ENCODE results near the gene TAF5. TPM values are rescaled to one million over a fixed set of nuclear protein-coding genes. Genes with fewer than 3 reads are reported as not detected.

The TAF5 gene
- 10 to 100 TPM in 1 of 2 donors, 1 to 10 TPM in 1; 8.4 to 10.1 TPM for total RNA-seq
- 9.9 TPM for polyA plus RNA-seq (2013, experiment 1 of 2)
- polyA plus RNA-seq (2013, experiment 2 of 2): 10.0 TPM
- long read RNA-seq, experiment 1, partial matches to known transcripts: 1 of 6 reads
- long read RNA-seq, experiment 1, other reads (novel, unspliced or antisense): 2 of 6 reads
- long read RNA-seq, experiment 2, transcript TAF5-201 (11 exons, 3,268 nt): major isoform, 26 of 33 reads
- long read RNA-seq, experiment 2, partial matches to known transcripts: 1 of 33 reads
- long read RNA-seq, experiment 2, other reads (novel, unspliced or antisense): 6 of 33 reads
- long read RNA-seq, experiment 3, transcript TAF5-201 (11 exons, 3,268 nt): major isoform, 12 of 18 reads
- long read RNA-seq, experiment 3, partial matches to known transcripts: 3 of 18 reads
- long read RNA-seq, experiment 3, other reads (novel, unspliced or antisense): 3 of 18 reads
- long read RNA-seq, experiment 4, partial matches to known transcripts: 1 of 1 reads
- long read RNA-seq, experiment 4, other reads (novel, unspliced or antisense): 0 of 1 reads

GRCh38 chr10:103367782-103368518 is at the start of gene TAF5:
TSS of gene TAF5 (plus strand) at chr10:103367976. CDS start at chr10:103367990, 14 bp downstream.
- H3K36me3 ChIP-seq (ENCODE audit: control insufficient read depth, insufficient read depth, low read length): no peaks in the 10 kb centered on the region
- peak within 1 kb of the TSS; percentile 54 for H3K27ac ChIP-seq (ENCODE audit: low read depth, low read length)
- H3K9me3 ChIP-seq (ENCODE audit: control insufficient read depth, low read length): no peaks in the 10 kb centered on the region
- no peaks in the 10 kb centered on the region for H3K27me3 Mint-ChIP-seq (ENCODE audit: insufficient read depth)
- H3K4me3 Mint-ChIP-seq: peak within 1 kb of the TSS; percentile 71
- peaks cover 5% of the 10 kb centered on the region for H3K9me3 Mint-ChIP-seq
- no peaks in the 10 kb centered on the region for H3K36me3 Mint-ChIP-seq (ENCODE audit: low read depth)
- H3K27me3 ChIP-seq (ENCODE audit: control insufficient read depth, insufficient read depth, low read length, poor library complexity, severe bottlenecking): no peaks in the 10 kb centered on the region
- H3K4me3 ChIP-seq (ENCODE audit: low read length): peak within 1 kb of the TSS; percentile 81
- H3K4me1 Mint-ChIP-seq: peaks cover 2% of the 10 kb centered on the region
- no peaks in the 10 kb centered on the region for H3K4me1 ChIP-seq (ENCODE audit: control insufficient read depth, insufficient read depth, low read length)
- peak within 1 kb of the TSS; percentile 77 for H3K27ac Mint-ChIP-seq
- TF ChIP-seq CTCF (conservative IDR thresholded peaks at IDR 0.05): no peak
- 0% methylated on average over 15 to 81 of the region's 81 CpGs for WGBS, 2 experiments (ENCODE audit: insufficient coverage in 1 of 2, insufficient read length in 1 of 2)
- peak; percentile 97 for DNase-seq
- H3K9ac ChIP-seq (ENCODE audit: extremely low read depth, low read length, poor library complexity, severe bottlenecking): peak within 1 kb of the TSS; percentile 55

- no peak for DNase-seq
- H3K36me3 ChIP-seq (ENCODE audit: control insufficient read depth, insufficient read depth, low read length): peaks cover 60% of the 10 kb centered on the region
- no peak overlapping the region for H3K27ac ChIP-seq (ENCODE audit: low read depth, low read length)
- H3K4me1 ChIP-seq (ENCODE audit: control insufficient read depth, insufficient read depth, low read length): no peaks in the 10 kb centered on the region
- no peak overlapping the region for H3K9ac ChIP-seq (ENCODE audit: extremely low read depth, low read length, poor library complexity, severe bottlenecking)
- Mint-ChIP-seq H3K9me3 (no peaks in the 10 kb centered on the region), H3K36me3 (ENCODE audit: low read depth) (peaks cover 76% of the 10 kb centered on the region), H3K4me3 (no peak overlapping the region), H3K27me3 (ENCODE audit: insufficient read depth) (no peaks in the 10 kb centered on the region), H3K27ac (no peak overlapping the region), H3K4me1 (no peaks in the 10 kb centered on the region)
- no peaks in the 10 kb centered on the region for H3K27me3 ChIP-seq (ENCODE audit: control insufficient read depth, insufficient read depth, low read length, poor library complexity, severe bottlenecking)
- no peak overlapping the region for H3K4me3 ChIP-seq (ENCODE audit: low read length)
- TF ChIP-seq CTCF (conservative IDR thresholded peaks at IDR 0.05): no peak
- no peaks in the 10 kb centered on the region for H3K9me3 ChIP-seq (ENCODE audit: control insufficient read depth, low read length)
- WGBS, 2 experiments (ENCODE audit: insufficient coverage in 1 of 2, insufficient read length in 1 of 2): 96 to 98% methylated on average over 6 to 7 of the region's 7 CpGs
Observed at GRCh38 chr10:103327906-103328305, 39.9 kb upstream of the TAF5 start.

DNA sequence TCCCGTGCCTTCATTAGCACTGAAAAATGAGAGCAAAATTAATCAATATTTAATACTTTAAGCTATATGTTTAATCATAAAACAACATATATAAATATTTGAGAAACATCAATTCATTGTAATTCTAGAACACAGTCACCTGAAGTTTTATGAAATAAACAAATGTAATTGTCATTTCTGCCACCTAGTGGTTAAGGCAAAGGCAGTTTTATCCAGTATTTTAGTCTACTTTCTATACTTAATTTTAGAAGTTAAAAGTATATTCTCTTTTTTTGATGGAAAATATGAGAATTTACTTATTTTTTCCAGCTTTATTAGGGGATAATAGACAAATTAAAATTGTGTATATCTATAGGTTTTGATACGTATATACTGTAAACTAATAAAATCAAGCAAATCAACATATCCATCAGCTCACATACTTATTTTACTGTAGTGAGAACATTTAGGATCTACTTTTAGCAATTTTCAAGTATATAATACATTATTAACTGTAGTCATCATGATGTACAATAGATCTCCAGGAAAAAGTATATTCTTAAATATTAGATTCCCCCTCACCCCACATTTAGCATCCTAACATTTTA is 33.7 kb upstream of the TAF5 start:
- TF ChIP-seq CTCF (conservative IDR thresholded peaks at IDR 0.05): peak; percentile 86
- Histone ChIP-seq H3K27me3 (ENCODE audit: control insufficient read depth, insufficient read depth, low read length, poor library complexity, severe bottlenecking) (no peaks in the 10 kb centered on the region), H3K9ac (ENCODE audit: extremely low read depth, low read length, poor library complexity, severe bottlenecking) (no peak overlapping the region), H3K4me1 (ENCODE audit: control insufficient read depth, insufficient read depth, low read length) (no peaks in the 10 kb centered on the region), H3K27ac (ENCODE audit: low read depth, low read length) (no peak overlapping the region), H3K36me3 (ENCODE audit: control insufficient read depth, insufficient read depth, low read length) (peaks cover 66% of the 10 kb centered on the region), H3K9me3 (ENCODE audit: control insufficient read depth, low read length) (no peaks in the 10 kb centered on the region), H3K4me3 (ENCODE audit: low read length) (no peak overlapping the region)
- Mint-ChIP-seq H3K4me1 (no peaks in the 10 kb centered on the region), H3K27ac (no peak overlapping the region), H3K4me3 (no peak overlapping the region), H3K27me3 (ENCODE audit: insufficient read depth) (no peaks in the 10 kb centered on the region), H3K36me3 (ENCODE audit: low read depth) (peaks cover 70% of the 10 kb centered on the region), H3K9me3 (no peaks in the 10 kb centered on the region)
- no peak for DNase-seq
- WGBS, 2 experiments (ENCODE audit: insufficient coverage in 1 of 2, insufficient read length in 1 of 2): no CpG with 5 or more reads among the region's 2 CpGs
